Ishikawa (cell line): ENCODE data around the gene SEC24C.
A peak's percentile ranks its signal among the peaks of the same experiment; 100 is the strongest.

ENCODE experiments used
- CEBPB ChIP-seq: IDR thresholded peaks from 2 replicates; pipeline ENCODE4 v1.6.1; 2012
- CREB1 ChIP-seq: IDR thresholded peaks from 2 replicates; pipeline ENCODE4 v1.6.1; 2012; ENCODE audit warnings: low read depth
- EGR1 ChIP-seq: IDR thresholded peaks from 2 replicates; pipeline ENCODE4 v1.6.1; 2012
- EP300 ChIP-seq: IDR thresholded peaks from 2 replicates; pipeline ENCODE4 v1.6.1; 2012; ENCODE audit warnings: borderline replicate concordance
- FOXM1 ChIP-seq: IDR thresholded peaks from 2 replicates; pipeline ENCODE4 v1.6.1; 2012; ENCODE audit warnings: low read depth, borderline replicate concordance
- MAX ChIP-seq: IDR thresholded peaks from 2 replicates; pipeline ENCODE4 v1.6.1; 2012
- NFIC ChIP-seq: IDR thresholded peaks from 2 replicates; pipeline ENCODE4 v1.6.1; 2012
- RAD21 ChIP-seq: IDR thresholded peaks from 2 replicates; pipeline ENCODE4 v1.6.1; 2012; ENCODE audit warnings: low read depth
- REST ChIP-seq: IDR thresholded peaks from 2 replicates; pipeline ENCODE4 v1.6.1; 2012; ENCODE audit warnings: low read depth, mild to moderate bottlenecking
- TAF1 ChIP-seq: IDR thresholded peaks from 2 replicates; pipeline ENCODE4 v1.6.1; 2012; ENCODE audit warnings: low read depth, mild to moderate bottlenecking
- TCF12 ChIP-seq: IDR thresholded peaks from 2 replicates; pipeline ENCODE4 v1.6.1; 2012; ENCODE audit warnings: low read depth
- TEAD4 ChIP-seq: IDR thresholded peaks from 2 replicates; pipeline ENCODE4 v1.6.1; 2012
- USF1 ChIP-seq: IDR thresholded peaks from 2 replicates; pipeline ENCODE4 v1.6.1; 2012
- YY1 ChIP-seq: IDR thresholded peaks from 2 replicates; pipeline ENCODE4 v1.6.1; 2012; ENCODE audit warnings: low read depth
- ZBTB7A ChIP-seq: IDR thresholded peaks from 2 replicates; pipeline ENCODE4 v1.6.1; 2012; ENCODE audit warnings: low read depth

SEC24C gene

GRCh38 chr10:73812657-73813056, 68.5 kb downstream of the SEC24C start:
- TF ChIP-seq CREB1 = no peak

- TF ChIP-seq FOXM1 (no peak), NFIC (no peak), TEAD4 (no peak), TAF1 (no peak), MAX (no peak), CEBPB (no peak), USF1 (no peak), EGR1 (no peak), CREB1 (no peak), EP300 (no peak), RAD21 (no peak), ZBTB7A (no peak), YY1 (no peak), REST (no peak), TCF12 (no peak)
These were observed 69.2 kb downstream of the SEC24C start for GRCh38 chr10:73813333-73813732.

- no peak for TF ChIP-seq MAX
- TF ChIP-seq REST = no peak
- TF ChIP-seq TCF12 = no peak
These were observed 70.2 kb downstream of the SEC24C start for GRCh38 chr10:73814276-73814895.

GRCh38 chr10:73814896-73815718, 70.9 kb downstream of the SEC24C start:
- TF ChIP-seq EGR1 = no peak
- 0 out of 2 replicates have a peak, but pooled peaks have one; percentile 8 for TF ChIP-seq RAD21

- TF ChIP-seq REST (no peak), ZBTB7A (no peak), FOXM1 (no peak), TCF12 (no peak), CREB1 (no peak), EGR1 (no peak), NFIC (no peak), USF1 (no peak), TAF1 (no peak), TEAD4 (no peak), MAX (no peak), YY1 (no peak), EP300 (no peak), RAD21 (no peak), CEBPB (no peak)
These were observed 71.5 kb downstream of the SEC24C start for GRCh38 chr10:73815719-73816030.
